Activated naive CD8-positive, alpha-beta T cell (primary cell): Measurements from ENCODE around the gene UBE2F.
"Not testable (repeated sequence)": the region's sequence is repeated elsewhere in the genome, so short reads cannot be mapped to it uniquely, and the experiment has no call there.

Source experiments
- H3K27ac Mint-ChIP-seq: one replicate; pipeline ENCODE4 v1.8.0; 2021; ENCODE audit warnings: mixed read lengths
- H3K27me3 Mint-ChIP-seq: one replicate; pipeline ENCODE4 v1.8.0; 2021; ENCODE audit warnings: mixed read lengths
- H3K36me3 Mint-ChIP-seq: one replicate; pipeline ENCODE4 v1.8.0; 2021; ENCODE audit warnings: mixed read lengths
- H3K4me1 Mint-ChIP-seq: one replicate; pipeline ENCODE4 v1.8.0; 2021; ENCODE audit warnings: low read depth, mixed read lengths
- H3K4me3 Mint-ChIP-seq: one replicate; pipeline ENCODE4 v1.8.0; 2021; ENCODE audit warnings: mild to moderate bottlenecking, mixed read lengths
- H3K9me3 Mint-ChIP-seq: one replicate; pipeline ENCODE4 v1.8.0; 2021; ENCODE audit warnings: low read depth, mixed read lengths

Gene UBE2F

DNA sequence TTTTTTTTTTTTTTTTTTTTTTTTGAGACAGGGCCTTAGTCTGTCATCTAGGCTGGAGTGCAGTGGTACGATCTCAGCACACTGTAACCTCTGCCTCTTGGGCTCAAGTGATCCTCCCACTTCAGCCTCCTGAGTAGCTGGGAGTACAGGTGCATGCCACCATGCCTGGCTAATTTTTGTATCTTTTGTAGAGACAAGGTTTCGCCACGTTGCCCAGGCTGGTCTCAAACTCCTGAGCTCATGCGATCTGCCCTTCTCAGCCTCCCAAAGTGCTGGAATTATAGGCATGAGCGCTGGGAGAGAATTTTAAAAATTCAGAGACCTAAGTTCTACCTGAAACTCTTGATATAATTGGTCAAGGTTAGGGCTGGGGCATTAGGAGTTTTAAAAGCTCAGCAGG lies 14.8 kb downstream of the UBE2F start:
- H3K27ac Mint-ChIP-seq, H3K9me3 Mint-ChIP-seq, H3K27me3 Mint-ChIP-seq, H3K4me3 Mint-ChIP-seq: not testable (repeated sequence)
- Mint-ChIP-seq H3K4me1 (peaks cover 63% of the 10 kb centered on the region), H3K36me3 (peaks cover 24% of the 10 kb centered on the region)

- peaks cover 26% of the 10 kb centered on the region for H3K36me3 Mint-ChIP-seq
- H3K9me3 Mint-ChIP-seq: peaks cover 7% of the 10 kb centered on the region
- no peak overlapping the region for H3K4me3 Mint-ChIP-seq
- H3K27ac Mint-ChIP-seq: peak overlapping the region; percentile 46
- peaks cover 61% of the 10 kb centered on the region for H3K4me1 Mint-ChIP-seq
- no peaks in the 10 kb centered on the region for H3K27me3 Mint-ChIP-seq
Measured at GRCh38 chr2:237982039-237982725, 15.4 kb downstream of the UBE2F start.

- Mint-ChIP-seq H3K9me3 (peaks cover 9% of the 10 kb centered on the region), H3K4me1 (peaks cover 50% of the 10 kb centered on the region), H3K36me3 (peaks cover 29% of the 10 kb centered on the region), H3K4me3 (no peak overlapping the region), H3K27ac (peak overlapping the region; percentile 68), H3K27me3 (no peaks in the 10 kb centered on the region)
Measured at GRCh38 chr2:237983922-237984321, 17.1 kb downstream of the UBE2F start.

- H3K36me3 Mint-ChIP-seq: peaks cover 29% of the 10 kb centered on the region
Measured at GRCh38 chr2:237987268-237987667, 20.5 kb downstream of the UBE2F start.

GRCh38 chr2:237993701-237994100 lies 26.9 kb downstream of the UBE2F start:
- peaks cover 35% of the 10 kb centered on the region for H3K4me1 Mint-ChIP-seq
- peak overlapping the region; percentile 73 for H3K27ac Mint-ChIP-seq
- peaks cover 27% of the 10 kb centered on the region for H3K36me3 Mint-ChIP-seq
- no peaks in the 10 kb centered on the region for H3K9me3 Mint-ChIP-seq
- no peaks in the 10 kb centered on the region for H3K27me3 Mint-ChIP-seq
- no peak overlapping the region for H3K4me3 Mint-ChIP-seq

More at GRCh38 chr2:237987268-237987667, 20.5 kb downstream of the UBE2F start:
- Mint-ChIP-seq H3K27ac (peak overlapping the region; percentile 72), H3K9me3 (peaks cover 9% of the 10 kb centered on the region), H3K4me3 (no peak overlapping the region), H3K27me3 (no peaks in the 10 kb centered on the region), H3K4me1 (peaks cover 25% of the 10 kb centered on the region)

GRCh38 chr2:237995036-237995435 lies 28.2 kb downstream of the UBE2F start:
- Mint-ChIP-seq H3K4me1 (peaks cover 48% of the 10 kb centered on the region), H3K27me3 (no peaks in the 10 kb centered on the region), H3K36me3 (peaks cover 27% of the 10 kb centered on the region), H3K4me3 (no peak overlapping the region), H3K27ac (peak overlapping the region; percentile 96), H3K9me3 (no peaks in the 10 kb centered on the region)

GRCh38 chr2:237996021-237996593 lies 29.3 kb downstream of the UBE2F start:
- peak overlapping the region; percentile 96 for H3K27ac Mint-ChIP-seq
- no peaks in the 10 kb centered on the region for H3K27me3 Mint-ChIP-seq
- H3K4me1 Mint-ChIP-seq: peaks cover 56% of the 10 kb centered on the region
- H3K36me3 Mint-ChIP-seq: peaks cover 29% of the 10 kb centered on the region
- no peak overlapping the region for H3K4me3 Mint-ChIP-seq
- H3K9me3 Mint-ChIP-seq: no peaks in the 10 kb centered on the region

DNA sequence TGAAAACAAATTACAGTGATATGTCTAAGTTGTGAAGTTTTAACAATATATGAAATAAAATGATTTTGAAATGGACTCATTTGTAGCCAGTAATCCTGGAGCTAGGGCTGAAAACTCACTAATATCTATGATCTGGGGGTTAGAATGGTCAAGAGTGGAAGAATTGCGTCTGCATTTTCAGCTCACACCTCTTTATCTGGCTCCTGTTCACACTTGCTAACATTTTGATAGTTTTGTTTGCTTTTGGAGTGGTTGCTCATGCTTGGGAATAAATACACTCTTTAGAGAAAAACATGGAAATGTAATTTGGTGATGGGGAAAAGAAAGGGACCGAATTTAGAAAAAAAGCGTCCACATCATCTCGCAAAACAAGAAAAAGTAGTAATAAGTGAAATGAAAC lies 30.7 kb downstream of the UBE2F start:
- peak overlapping the region; percentile 66 for H3K4me3 Mint-ChIP-seq
- peaks cover 24% of the 10 kb centered on the region for H3K36me3 Mint-ChIP-seq
- peak overlapping the region; percentile 96 for H3K27ac Mint-ChIP-seq
- H3K27me3 Mint-ChIP-seq: no peaks in the 10 kb centered on the region
- H3K4me1 Mint-ChIP-seq: peaks cover 62% of the 10 kb centered on the region
- no peaks in the 10 kb centered on the region for H3K9me3 Mint-ChIP-seq

DNA sequence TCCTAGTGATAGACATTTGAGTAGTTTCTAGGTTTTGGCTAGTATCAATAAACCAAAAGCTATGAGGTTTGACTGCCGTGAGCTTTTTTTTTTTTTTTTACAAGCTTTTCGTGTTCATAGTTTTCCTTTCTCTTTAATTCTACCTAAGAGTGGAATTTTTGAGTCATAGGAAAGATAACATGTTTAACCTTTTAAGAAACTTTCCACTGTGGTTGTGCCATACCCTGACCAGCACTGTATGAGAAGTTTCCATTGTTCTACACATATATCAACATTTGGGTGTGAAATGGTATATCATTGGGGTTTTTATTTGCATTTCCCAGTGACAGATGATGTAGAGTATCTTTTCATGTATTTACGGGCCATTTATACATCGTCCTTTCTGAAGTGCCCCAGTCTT lies 31.7 kb downstream of the UBE2F start:
- Mint-ChIP-seq H3K27ac (peak overlapping the region; percentile 99), H3K9me3 (no peaks in the 10 kb centered on the region), H3K4me1 (peaks cover 71% of the 10 kb centered on the region), H3K36me3 (peaks cover 26% of the 10 kb centered on the region), H3K27me3 (no peaks in the 10 kb centered on the region), H3K4me3 (peak overlapping the region; percentile 81)

GRCh38 chr2:238003234-238004031 lies 36.6 kb downstream of the UBE2F start:
- H3K36me3 Mint-ChIP-seq: peaks cover 28% of the 10 kb centered on the region
- peak overlapping the region; percentile 72 for H3K4me3 Mint-ChIP-seq
- H3K9me3 Mint-ChIP-seq: no peaks in the 10 kb centered on the region
- H3K4me1 Mint-ChIP-seq: peaks cover 76% of the 10 kb centered on the region
- no peaks in the 10 kb centered on the region for H3K27me3 Mint-ChIP-seq
- H3K27ac Mint-ChIP-seq: peak overlapping the region; percentile 98

GRCh38 chr2:238004077-238004830 lies 37.4 kb downstream of the UBE2F start:
- Mint-ChIP-seq H3K36me3 (peaks cover 32% of the 10 kb centered on the region), H3K4me1 (peaks cover 78% of the 10 kb centered on the region), H3K9me3 (no peaks in the 10 kb centered on the region), H3K4me3 (peak overlapping the region; percentile 72), H3K27ac (peak overlapping the region; percentile 98), H3K27me3 (no peaks in the 10 kb centered on the region)

DNA sequence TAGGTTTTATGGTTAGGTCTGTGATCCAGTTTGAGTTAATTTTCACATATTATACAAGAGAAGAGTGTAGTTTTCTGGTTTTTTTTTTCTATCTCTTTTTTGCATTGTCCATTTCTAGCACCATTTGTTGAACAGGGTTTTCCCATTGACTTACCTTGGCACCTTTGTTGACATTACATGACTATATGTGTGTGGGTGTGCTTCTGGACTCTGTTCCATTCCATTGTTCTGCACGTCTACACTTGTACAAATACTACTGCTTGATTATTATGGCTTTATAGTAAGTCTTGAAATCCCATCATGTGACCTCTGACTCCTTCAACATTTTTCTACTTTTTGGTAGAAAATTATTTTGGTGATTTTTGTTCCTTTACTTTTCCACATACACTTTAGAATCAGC lies 38.7 kb downstream of the UBE2F start:
- Mint-ChIP-seq H3K27me3 (no peaks in the 10 kb centered on the region), H3K27ac (peak overlapping the region; percentile 84), H3K4me1 (peaks cover 74% of the 10 kb centered on the region), H3K4me3 (no peak overlapping the region), H3K36me3 (peaks cover 31% of the 10 kb centered on the region), H3K9me3 (no peaks in the 10 kb centered on the region)

DNA sequence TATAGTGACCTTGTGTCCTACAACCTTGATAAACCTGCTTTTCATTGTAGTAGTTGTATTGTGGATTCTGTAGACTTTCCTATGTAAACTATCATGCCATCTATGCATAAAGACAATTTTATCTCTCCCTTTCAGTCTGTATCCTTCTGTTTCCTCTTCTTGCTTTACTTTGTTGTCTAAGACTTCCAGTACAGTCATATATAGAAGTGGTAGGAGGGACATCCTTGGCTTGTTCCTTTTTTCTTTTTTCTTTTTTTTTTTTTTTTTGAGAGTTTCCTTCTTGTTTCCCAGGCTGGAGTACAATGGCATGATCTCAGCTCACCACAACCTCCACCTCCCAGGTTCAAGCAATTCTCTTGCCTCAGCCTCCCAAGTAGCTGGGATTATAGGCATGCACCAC lies 39.7 kb downstream of the UBE2F start:
- no peaks in the 10 kb centered on the region for H3K27me3 Mint-ChIP-seq
- H3K4me1 Mint-ChIP-seq: peaks cover 79% of the 10 kb centered on the region
- peaks cover 39% of the 10 kb centered on the region for H3K36me3 Mint-ChIP-seq
- H3K27ac Mint-ChIP-seq: peak overlapping the region; percentile 75
- H3K4me3 Mint-ChIP-seq: no peak overlapping the region
- peaks cover 5% of the 10 kb centered on the region for H3K9me3 Mint-ChIP-seq

- Mint-ChIP-seq H3K27ac (no peak overlapping the region), H3K4me3 (no peak overlapping the region), H3K4me1 (peaks cover 69% of the 10 kb centered on the region), H3K9me3 (peaks cover 5% of the 10 kb centered on the region), H3K27me3 (no peaks in the 10 kb centered on the region), H3K36me3 (peaks cover 44% of the 10 kb centered on the region)
Measured at GRCh38 chr2:238007924-238008323, 41.1 kb downstream of the UBE2F start.
